Activated naive CD8-positive, alpha-beta T cell (primary cell): Measurements from ENCODE around the gene RIIAD1.

Source experiments
- H3K27ac Mint-ChIP-seq: one replicate; pipeline ENCODE4 v1.8.0; 2021; ENCODE audit warnings: mixed read lengths
- H3K27me3 Mint-ChIP-seq: one replicate; pipeline ENCODE4 v1.8.0; 2021; ENCODE audit warnings: mixed read lengths
- H3K36me3 Mint-ChIP-seq: one replicate; pipeline ENCODE4 v1.8.0; 2021; ENCODE audit warnings: mixed read lengths
- H3K4me1 Mint-ChIP-seq: one replicate; pipeline ENCODE4 v1.8.0; 2021; ENCODE audit warnings: low read depth, mixed read lengths
- H3K4me3 Mint-ChIP-seq: one replicate; pipeline ENCODE4 v1.8.0; 2021; ENCODE audit warnings: mild to moderate bottlenecking, mixed read lengths
- H3K9me3 Mint-ChIP-seq: one replicate; pipeline ENCODE4 v1.8.0; 2021; ENCODE audit warnings: low read depth, mixed read lengths

The RIIAD1 gene

DNA sequence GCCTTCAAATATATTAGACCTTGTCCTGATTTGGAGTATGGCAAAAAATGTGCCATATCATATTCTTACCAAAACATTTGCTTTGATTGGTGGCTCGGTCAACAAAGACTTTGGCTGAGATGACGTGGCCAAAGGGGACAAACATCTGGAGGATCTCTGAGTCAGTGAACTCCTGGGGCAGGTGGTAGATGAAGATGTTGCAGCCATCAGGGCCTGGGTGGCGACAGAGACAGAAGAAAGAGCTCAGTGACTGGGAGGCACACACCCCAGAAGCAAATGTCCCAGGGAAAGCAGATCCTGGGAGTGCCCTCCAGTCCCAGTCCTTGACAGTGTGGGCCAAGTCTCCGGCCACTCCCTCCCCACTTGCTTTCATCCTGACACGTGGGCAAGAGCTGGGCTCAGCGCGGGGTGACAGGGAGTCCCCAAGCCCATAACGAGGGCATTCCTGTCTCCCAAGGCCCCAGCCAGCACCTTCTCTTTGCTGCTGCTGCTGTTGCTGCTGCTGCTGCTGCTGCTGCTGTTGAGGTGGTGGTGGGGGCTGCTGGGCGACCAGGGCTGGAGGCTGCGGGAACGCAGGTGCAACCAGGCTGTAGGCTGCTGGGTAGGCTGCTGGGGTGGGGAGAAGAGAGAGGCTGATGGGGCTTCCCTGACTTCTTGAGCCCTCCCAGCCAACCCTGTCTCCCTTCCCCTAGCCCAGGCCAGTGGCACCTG is 15.4 kb upstream of the RIIAD1 start:
- Mint-ChIP-seq H3K36me3 (no peaks in the 10 kb centered on the region), H3K4me1 (peaks cover 5% of the 10 kb centered on the region), H3K27me3 (no peaks in the 10 kb centered on the region), H3K4me3 (no peak overlapping the region), H3K9me3 (no peaks in the 10 kb centered on the region), H3K27ac (no peak overlapping the region)

DNA sequence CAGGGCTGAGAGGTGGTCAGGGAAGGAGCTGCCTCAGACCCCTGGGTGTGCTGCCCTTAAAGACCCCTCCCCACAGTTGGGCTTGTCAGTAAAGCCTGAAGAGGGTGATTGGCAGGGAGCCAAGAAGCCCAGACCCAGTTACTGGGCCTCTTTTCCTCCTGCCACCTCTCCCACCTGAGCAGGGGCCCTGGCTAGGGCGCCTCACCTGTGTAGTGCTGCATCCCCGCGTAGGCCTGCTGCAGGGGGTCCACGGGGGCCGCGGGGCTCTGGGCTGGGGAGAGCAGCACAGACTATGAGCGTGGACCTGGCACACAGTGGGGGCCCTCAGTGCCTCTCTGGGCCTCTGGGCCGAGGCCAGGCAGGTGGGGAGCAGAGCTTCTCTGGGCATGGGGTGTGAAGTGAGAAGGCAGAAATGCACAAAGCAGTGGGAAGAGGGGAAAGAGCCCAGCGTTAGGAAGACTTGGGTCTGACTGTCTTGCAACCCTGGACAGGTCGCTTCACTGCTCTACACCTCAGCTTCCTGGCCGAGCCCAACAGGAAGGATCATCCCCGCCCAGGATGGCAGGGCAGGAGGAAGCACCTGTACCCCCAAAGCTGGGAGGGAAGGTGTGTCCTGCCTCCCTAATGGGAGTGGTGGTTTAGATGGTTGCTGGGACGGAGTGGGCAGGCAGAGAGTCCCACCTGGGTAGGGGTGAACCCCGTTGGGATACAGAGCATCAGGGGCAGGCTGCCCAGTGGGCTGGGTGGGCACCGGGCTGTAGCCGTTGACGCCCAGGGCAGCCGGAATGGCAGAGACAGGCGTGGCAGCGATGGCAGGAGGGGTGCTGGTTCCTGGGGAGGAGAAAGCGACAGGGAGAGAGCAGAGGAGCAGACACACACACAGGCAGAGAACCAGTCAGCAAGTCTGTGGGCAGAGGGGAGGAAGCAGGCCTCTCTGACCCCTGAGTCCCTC is 14.6 kb upstream of the RIIAD1 start:
- no peaks in the 10 kb centered on the region for H3K9me3 Mint-ChIP-seq
- H3K27ac Mint-ChIP-seq = no peak overlapping the region
- no peaks in the 10 kb centered on the region for H3K27me3 Mint-ChIP-seq
- no peak overlapping the region for H3K4me3 Mint-ChIP-seq
- H3K4me1 Mint-ChIP-seq = peaks cover 5% of the 10 kb centered on the region
- no peaks in the 10 kb centered on the region for H3K36me3 Mint-ChIP-seq

GRCh38 chr1:151707541-151708065 is 13.7 kb upstream of the RIIAD1 start:
- H3K4me3 Mint-ChIP-seq = no peak overlapping the region
- no peaks in the 10 kb centered on the region for H3K36me3 Mint-ChIP-seq

GRCh38 chr1:151708891-151709290 is 12.4 kb upstream of the RIIAD1 start:
- Mint-ChIP-seq H3K36me3 (no peaks in the 10 kb centered on the region), H3K27ac (no peak overlapping the region), H3K4me1 (no peaks in the 10 kb centered on the region), H3K9me3 (no peaks in the 10 kb centered on the region), H3K27me3 (no peaks in the 10 kb centered on the region), H3K4me3 (no peak overlapping the region)

More at GRCh38 chr1:151707541-151708065, 13.7 kb upstream of the RIIAD1 start:
- no peaks in the 10 kb centered on the region for H3K9me3 Mint-ChIP-seq
- H3K27me3 Mint-ChIP-seq = no peaks in the 10 kb centered on the region
- H3K4me1 Mint-ChIP-seq = peaks cover 4% of the 10 kb centered on the region
- no peak overlapping the region for H3K27ac Mint-ChIP-seq

DNA sequence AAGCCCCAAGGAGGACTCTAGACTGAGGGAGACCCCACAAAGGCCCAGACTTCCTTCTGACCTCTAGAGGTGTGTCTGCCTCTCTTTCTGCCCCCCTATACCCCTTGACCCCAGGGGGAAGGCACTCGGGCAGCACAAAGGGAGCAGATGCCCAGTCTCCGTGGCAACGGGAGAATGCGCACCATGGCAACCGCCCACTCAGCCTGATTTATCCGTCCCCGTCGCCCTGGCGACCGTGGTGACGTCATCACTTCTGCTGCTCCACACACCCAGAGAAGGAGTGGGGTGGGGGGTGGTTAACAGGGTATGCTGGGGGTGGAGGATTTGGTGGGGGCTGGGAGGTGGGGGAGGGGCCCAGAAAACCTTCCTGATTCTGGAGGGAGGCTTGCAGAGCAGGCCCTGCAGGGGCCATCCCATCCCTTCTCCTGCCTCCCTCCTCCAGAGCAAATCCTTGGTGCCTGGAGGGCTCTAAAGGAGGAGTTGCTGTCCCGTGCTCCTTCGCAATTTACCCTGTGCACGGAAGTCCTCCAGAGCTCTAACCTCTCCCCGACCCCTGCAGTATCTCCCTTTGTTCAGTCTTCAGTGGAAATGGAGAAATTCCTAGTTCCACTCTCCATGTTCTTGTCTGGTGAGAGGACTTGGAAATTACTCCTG is 11.0 kb upstream of the RIIAD1 start:
- H3K36me3 Mint-ChIP-seq = no peaks in the 10 kb centered on the region
- H3K27me3 Mint-ChIP-seq = peaks cover 4% of the 10 kb centered on the region
- H3K4me1 Mint-ChIP-seq = no peaks in the 10 kb centered on the region
- H3K4me3 Mint-ChIP-seq = no peak overlapping the region
- H3K9me3 Mint-ChIP-seq = no peaks in the 10 kb centered on the region
- H3K27ac Mint-ChIP-seq = no peak overlapping the region

GRCh38 chr1:151711044-151711800 is 10.1 kb upstream of the RIIAD1 start:
- Mint-ChIP-seq H3K9me3 (no peaks in the 10 kb centered on the region), H3K36me3 (no peaks in the 10 kb centered on the region), H3K27ac (no peak overlapping the region), H3K4me3 (no peak overlapping the region), H3K4me1 (no peaks in the 10 kb centered on the region), H3K27me3 (peaks cover 9% of the 10 kb centered on the region)

GRCh38 chr1:151711951-151712350 is 9.4 kb upstream of the RIIAD1 start:
- H3K36me3 Mint-ChIP-seq = no peaks in the 10 kb centered on the region
- no peak overlapping the region for H3K27ac Mint-ChIP-seq
- no peaks in the 10 kb centered on the region for H3K9me3 Mint-ChIP-seq
- H3K4me1 Mint-ChIP-seq = peaks cover 3% of the 10 kb centered on the region
- peaks cover 11% of the 10 kb centered on the region for H3K27me3 Mint-ChIP-seq
- no peak overlapping the region for H3K4me3 Mint-ChIP-seq

DNA sequence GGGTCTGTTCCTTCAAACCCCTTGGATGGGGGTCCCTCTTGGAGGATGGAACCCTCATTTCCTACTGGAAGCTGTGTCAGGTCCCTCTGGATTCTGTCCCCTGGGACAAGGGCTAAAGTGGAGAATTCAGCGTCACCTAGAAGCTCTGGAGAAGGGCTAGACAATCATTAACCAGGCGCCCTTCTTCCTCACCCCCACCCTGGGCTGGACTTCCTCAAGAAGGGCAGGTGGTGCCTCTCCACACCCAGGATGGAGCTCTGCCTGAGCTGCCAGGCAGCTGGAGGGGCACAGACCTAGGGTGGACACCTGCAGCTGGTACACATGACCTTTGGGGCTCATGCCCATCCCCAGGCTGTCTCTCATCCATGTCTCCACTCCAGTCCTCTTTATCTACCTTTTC is 8.3 kb upstream of the RIIAD1 start:
- Mint-ChIP-seq H3K4me3 (no peak overlapping the region), H3K4me1 (peaks cover 6% of the 10 kb centered on the region), H3K27me3 (peaks cover 17% of the 10 kb centered on the region), H3K27ac (no peak overlapping the region), H3K9me3 (no peaks in the 10 kb centered on the region), H3K36me3 (no peaks in the 10 kb centered on the region)

DNA sequence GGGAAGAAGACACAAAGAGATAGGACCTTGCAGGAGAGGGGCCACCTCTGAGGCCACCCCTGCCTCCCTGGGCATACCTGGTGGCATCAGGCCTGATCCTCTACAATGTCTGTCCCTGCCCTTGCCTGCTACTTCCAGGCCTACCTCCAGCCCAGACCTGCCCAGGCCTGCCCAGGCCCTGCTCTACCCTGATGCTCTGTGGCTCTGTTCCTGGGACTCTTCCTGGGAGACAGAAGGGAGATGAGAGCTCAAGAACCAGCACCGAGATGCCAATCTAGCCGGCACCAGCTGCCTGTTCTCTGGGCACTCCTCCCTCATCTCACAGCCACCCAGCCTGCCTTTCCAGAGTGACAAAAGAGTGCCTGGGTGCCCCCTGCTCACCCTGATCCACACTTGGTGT is 7.4 kb upstream of the RIIAD1 start:
- H3K27me3 Mint-ChIP-seq = peaks cover 22% of the 10 kb centered on the region

DNA sequence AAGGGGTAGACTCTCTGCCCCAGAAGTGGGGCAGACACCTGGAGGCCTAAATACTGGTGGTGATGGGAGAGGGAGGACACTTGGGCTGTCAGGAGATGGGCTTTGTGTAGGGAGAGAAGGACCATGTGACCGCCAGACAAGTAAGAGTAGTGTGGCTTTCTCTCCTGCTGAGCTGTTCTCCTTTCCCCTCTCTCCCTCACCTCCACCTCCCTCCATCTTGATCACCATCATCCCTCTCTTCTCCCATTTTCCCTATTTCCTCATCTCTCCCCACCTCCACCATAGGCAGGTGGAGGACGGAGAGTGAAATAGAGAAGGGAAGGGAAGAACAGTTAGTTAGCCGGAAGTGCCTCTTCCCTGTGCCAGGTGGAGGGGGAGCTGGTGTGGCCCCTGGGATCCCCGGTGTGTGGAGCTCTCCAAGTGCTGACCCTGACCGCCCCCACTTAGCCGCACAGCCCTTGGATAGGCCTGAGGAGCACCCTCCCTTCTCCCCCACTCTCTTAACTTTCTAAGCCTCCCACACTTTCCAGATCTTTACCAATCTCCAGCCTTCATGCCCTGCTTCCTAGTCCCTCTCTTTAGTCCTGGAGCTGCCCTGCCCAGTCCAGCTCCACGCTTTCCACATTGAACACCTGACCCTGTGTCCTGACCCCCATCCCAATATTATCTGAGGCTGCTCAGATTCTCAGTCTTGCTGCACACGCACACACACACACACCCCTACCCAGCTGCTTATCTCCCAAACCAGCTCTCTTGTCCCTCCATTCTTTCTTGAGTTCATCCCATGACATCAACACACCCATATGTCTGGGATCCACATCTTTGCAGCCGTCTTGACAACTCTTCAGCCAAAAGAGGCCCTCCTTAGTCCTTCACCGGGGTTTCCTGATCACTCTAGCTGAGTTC is 6.2 kb upstream of the RIIAD1 start:
- H3K27ac Mint-ChIP-seq = no peak overlapping the region
- no peaks in the 10 kb centered on the region for H3K36me3 Mint-ChIP-seq
- H3K9me3 Mint-ChIP-seq = no peaks in the 10 kb centered on the region
- H3K4me3 Mint-ChIP-seq = no peak overlapping the region
- peaks cover 7% of the 10 kb centered on the region for H3K4me1 Mint-ChIP-seq
- H3K27me3 Mint-ChIP-seq = peaks cover 27% of the 10 kb centered on the region

More for the DNA sequence above, 7.4 kb upstream of the RIIAD1 start:
- H3K4me1 Mint-ChIP-seq = peaks cover 6% of the 10 kb centered on the region
- H3K36me3 Mint-ChIP-seq = no peaks in the 10 kb centered on the region
- H3K4me3 Mint-ChIP-seq = no peak overlapping the region
- H3K9me3 Mint-ChIP-seq = no peaks in the 10 kb centered on the region
- no peak overlapping the region for H3K27ac Mint-ChIP-seq

DNA sequence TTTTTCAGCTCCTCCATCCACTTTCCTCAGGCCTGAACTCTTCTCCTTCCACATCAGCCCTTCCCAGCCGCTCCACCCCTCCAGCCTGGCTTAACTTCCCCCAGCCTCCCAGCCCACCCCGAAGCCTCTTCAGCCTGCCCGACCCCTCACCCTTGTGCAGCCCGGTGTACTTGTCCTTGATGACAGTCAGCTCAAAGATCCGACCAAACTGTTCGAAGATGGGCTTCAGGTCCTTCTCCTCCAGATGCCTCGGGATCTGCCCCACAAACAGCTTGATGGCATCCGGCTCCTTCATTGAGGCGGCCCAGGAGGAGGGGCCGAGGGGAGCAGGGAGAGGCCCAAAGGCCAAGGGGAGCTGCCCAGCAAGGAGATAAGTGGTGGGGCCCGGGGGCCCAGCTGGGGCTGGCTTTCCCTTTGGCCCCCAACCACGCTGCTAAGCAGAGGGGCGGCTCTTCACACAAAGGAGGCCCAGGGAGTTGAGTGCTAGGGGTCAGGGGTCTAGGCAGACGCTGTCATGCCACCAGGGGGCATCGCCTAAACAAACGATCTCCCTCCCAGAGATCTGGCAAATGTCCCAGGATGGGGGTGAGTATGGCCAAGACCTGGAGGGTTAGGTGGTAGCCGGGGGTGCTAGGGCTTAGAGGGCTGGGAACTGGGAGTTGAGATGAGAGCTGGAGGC is 5.5 kb upstream of the RIIAD1 start:
- Mint-ChIP-seq H3K36me3 (no peaks in the 10 kb centered on the region), H3K9me3 (no peaks in the 10 kb centered on the region), H3K4me1 (peaks cover 15% of the 10 kb centered on the region), H3K27me3 (peaks cover 29% of the 10 kb centered on the region), H3K27ac (no peak overlapping the region), H3K4me3 (no peak overlapping the region)

GRCh38 chr1:151716405-151716762 is 4.9 kb upstream of the RIIAD1 start:
- Mint-ChIP-seq H3K9me3 (no peaks in the 10 kb centered on the region), H3K27me3 (peaks cover 29% of the 10 kb centered on the region), H3K4me3 (no peak overlapping the region), H3K27ac (no peak overlapping the region), H3K4me1 (peaks cover 18% of the 10 kb centered on the region), H3K36me3 (no peaks in the 10 kb centered on the region)
